Hematopoietic multipotent progenitor cell (in vitro differentiated cells): Measurements from ENCODE around the gene ARID1B. TPM values are rescaled to one million over a fixed set of nuclear protein-coding genes. Genes with fewer than 3 reads are reported as not detected.

Experiments used
- DNase-seq, 3 donors: peaks; one replicate each; pipeline ENCODE4 v3.0.0-alpha.2; 2011 to 2015; ENCODE audit warnings: low read depth in 2 of 3, low spot score in 2 of 3
- total RNA-seq: library from RNA; depleted of rRNA; stranded (reverse); fragments of >200 nt; gene quantifications from one replicate; pipeline ENCODE4 v1.2.3, GENCODE V29; 2012

ARID1B gene
- total RNA-seq, 1 donor: 107 TPM

DNA sequence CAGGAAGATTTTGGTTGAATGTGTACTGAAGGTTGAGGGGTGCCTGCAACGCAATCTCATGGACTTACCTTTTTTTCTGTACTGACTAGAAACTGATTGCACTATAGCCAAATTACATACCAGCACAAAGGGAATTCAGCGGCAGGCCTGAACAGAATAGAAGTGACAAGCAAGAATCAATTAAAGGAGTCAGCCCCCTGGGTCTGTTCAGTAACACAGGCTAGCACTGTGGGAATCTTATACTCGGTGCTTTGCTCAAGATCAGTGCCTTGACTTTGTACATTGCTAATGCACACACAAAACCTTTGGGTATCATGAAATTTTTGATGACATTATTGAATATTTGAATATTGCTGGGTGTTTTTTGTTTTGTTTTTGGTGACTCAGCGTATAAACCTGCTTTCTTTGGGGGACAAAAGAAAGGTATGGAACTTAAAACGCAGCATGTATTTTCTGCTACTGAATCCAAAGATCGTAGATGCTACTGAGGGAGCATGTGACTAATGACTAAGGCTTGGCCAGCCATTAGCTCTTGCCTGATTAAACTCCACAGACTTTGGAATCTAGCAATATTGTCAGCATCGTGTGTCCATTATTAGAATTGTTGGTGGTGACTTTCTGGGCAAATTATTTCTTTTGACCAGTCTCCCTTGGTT lies 236.6 kb downstream of the ARID1B start:
- no peak for DNase-seq

DNA sequence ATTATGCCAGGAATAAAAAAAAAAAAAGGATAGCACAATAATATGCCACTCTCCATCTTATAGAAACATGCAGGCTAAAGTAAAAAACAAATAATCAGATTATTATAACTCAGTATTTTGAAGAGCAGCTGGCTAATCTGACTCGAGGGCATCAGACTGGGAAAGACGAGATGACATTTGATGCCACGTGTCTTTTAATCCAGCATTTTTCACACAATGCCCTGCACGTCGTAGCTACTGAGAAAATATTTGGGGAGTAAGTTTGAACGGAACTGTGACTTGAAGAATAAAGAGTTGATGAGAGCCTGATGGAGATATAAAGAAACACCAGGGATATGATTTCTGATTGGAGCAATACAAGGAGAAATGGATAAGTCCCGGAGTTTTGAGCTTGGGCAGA lies 237.7 kb downstream of the ARID1B start:
- DNase-seq: no peak

- no peak for DNase-seq
Measured at GRCh38 chr6:157017022-157017421, 239.8 kb downstream of the ARID1B start.

DNA sequence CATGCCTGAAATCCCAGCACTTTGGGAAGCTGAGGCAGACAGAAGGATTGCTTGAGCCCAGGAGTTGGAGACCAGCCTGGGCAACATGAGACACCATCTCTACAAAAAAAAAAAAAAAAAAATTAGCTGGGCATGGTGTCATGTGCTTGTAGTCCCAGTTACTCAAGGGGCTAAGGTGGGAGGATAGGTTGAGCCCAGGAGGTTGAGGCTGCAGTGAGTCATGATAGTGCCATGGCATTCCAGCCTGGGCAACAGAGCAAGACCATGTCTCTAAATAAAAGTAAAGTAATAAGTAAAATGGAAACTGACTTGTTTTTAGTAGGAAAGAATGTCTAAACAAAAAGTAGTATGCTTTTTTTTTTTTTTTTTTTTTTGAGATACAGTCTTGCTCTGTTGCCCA lies 240.7 kb downstream of the ARID1B start:
- DNase-seq: no peak

DNA sequence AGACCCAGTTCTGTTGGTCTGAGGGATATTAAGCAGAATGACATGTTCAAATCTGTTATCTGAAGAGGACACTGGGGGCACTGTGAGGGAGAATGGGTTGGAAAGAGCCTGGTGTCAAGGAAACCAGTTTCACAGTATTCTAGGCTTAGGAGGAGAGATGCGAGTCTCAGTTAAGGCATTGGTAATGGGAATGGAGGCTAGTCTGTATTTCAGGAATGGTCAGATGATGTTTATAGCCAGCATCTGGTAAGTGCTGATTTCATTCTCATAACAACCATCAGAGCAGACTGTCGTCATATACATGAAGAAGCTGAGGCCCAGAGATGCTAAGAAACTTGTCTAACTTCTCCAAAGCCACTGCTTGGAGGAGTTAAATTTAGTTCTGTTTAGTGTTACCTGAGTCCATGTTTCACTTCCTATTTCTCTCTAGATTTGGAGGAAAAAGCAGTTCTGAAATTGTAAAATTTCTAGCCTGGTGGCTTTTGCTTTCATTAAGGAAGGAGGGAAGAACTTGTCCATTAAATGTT lies 242.0 kb downstream of the ARID1B start:
- DNase-seq: peak in 1 of 3 donors; percentile 12

DNA sequence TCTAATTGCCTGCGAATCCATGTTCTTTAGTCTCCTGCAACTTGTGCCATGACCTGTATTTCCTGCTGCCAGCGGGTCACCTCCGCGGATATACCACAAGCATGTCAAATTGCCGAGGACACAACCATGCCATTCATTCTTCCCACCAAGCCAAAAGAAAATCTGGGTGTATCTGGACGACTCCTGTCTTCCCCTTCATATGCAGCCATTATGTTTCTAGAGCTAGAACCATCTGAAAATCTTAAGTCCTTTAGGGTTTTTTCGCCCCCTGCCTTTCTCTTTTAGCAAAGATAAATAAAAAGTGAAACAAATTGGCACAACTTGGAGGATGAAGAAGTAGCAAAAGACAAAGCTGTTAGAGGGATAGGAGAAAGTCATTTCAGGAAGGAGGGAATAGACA lies 242.6 kb downstream of the ARID1B start:
- DNase-seq: peak in 2 of 3 donors; percentile 48 to 67

DNA sequence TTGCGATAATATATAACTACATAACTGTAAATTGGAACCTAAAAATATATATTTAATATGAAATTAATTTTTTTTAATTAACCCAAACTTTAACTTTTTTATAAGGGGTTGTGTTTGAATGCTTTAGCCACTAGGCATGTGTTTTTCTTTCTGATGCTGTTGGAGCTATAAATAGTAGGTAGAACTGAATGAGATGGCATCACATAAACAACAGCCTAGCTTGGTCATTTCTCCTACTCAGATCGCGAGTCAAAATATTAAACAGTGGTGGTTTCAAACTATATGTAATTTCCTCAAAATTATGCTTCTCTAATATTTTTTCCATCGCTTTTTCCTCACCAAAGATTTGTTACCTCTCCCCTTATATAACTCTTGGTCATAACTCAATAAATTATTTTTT lies 243.2 kb downstream of the ARID1B start:
- DNase-seq: peak in 1 of 3 donors; percentile 60

- peak in 2 of 3 donors; percentile 62 to 78 for DNase-seq
Measured at GRCh38 chr6:157020881-157021343, 243.7 kb downstream of the ARID1B start.

GRCh38 chr6:157021344-157021992 lies 244.3 kb downstream of the ARID1B start:
- DNase-seq: peak; percentile 85 to 95 (median 93)

DNA sequence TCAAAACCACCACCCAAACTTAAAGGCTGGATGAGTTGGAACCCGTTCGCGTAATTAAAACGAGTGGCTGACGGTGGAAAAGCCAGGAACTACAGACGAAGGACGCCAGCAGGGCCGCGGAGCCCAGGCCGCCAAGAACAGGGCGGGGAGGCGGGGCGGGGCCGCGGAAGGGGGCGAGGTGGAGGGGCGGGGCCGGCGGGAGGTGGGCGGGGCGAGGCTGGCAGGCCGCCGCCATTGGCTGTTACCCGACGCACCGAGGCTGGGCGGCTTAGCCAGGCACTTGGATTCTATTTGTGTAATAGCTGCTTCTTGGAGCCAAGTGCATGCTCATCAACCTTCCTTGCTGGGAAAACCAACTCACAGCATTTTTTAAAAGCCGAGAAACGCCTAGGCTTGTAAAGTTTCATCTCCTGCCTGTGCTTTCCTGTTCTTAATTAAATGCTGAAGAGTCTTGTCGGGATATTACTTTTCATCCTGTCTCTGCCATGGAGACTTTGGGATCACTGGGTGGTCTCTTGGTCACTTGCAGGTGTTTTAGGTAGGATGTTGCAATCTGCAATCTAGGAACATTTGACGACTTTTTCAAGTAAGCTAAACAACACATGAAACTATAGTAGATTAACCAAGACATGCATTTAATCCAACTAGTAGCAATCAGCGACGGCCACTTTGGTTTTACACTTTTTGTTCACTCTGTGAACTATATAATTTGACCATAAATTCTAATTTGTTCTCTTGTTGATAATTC lies 245.0 kb downstream of the ARID1B start:
- peak; percentile 71 to 88 (median 73) for DNase-seq

DNA sequence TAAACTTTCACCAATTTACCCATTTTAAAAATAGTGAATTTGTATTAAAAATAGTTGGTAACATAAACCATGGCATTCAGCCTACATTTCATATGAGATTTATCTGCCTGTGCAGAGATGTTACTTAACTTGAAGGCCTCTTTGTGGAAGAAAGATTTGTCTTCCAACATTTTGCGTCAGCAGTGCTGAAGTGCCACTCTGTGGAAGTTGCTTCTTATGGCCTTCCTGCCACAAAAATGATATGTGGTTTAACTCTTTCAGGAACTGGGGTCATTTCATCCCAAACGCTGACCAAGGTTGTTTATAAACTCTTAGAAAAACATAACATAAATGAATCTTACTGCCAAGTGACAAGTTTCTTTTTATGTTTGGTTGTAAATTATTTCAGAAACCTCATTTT lies 246.8 kb downstream of the ARID1B start:
- peak in 2 of 3 donors; percentile 31 to 37 for DNase-seq

DNA sequence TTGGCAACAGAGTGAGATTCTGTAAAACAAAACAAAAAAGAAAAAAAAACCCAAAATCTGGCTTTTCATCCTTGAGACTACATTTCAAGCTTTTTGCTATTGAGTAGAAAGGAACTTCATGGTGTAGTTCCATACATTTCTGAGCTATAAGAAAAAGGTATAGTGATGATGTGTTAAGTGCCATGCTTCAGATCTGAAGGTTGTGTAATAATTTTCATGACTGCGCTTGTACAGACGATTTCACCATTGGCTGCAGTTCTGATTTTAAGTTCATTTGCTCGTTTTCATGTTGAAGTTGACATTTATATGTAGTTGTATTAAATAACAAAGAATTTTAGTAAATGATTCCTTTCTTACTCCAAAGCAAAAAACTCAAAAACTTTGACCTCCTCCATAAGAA lies 247.6 kb downstream of the ARID1B start:
- DNase-seq: no peak

DNA sequence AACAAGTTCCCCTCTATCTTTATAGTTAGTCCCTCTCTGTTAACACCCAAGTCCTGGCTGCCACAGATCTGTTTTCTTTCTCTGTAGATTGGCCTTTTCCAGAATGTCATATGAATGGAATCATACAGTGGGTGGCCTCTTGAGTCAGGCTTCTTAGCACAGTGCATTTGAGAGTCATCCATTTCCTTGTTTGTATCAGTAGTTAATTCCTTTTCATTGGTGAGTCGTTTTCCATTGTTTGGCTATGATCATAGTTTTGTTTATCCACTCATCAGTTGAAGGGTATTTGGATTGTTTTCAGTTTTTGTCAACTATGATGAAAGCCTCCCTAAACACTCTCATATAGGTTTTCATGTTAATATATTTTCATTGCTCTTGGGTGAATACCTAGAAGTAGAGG lies 248.3 kb downstream of the ARID1B start:
- DNase-seq: no peak

GRCh38 chr6:157029980-157030690 lies 253.0 kb downstream of the ARID1B start:
- DNase-seq: no peak

DNA sequence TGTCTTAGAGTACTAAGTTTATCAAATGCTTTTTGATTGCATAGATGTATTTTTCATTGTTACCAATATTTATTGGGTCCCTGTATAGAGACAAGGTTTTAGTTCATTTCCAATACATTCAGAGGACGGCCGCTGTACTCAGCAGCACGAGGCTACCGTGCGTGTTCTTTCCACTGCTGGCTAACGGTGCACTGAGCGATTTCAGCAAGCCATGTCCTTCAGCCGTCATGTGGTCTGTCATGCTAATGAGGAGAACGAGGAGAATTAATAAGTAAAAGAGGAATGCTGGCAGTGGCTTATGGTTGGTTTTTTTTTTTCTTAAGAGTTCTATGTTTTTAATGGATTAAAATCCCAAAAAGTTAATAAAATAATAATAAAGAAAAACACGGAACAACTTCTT lies 253.6 kb downstream of the ARID1B start:
- no peak for DNase-seq

DNA sequence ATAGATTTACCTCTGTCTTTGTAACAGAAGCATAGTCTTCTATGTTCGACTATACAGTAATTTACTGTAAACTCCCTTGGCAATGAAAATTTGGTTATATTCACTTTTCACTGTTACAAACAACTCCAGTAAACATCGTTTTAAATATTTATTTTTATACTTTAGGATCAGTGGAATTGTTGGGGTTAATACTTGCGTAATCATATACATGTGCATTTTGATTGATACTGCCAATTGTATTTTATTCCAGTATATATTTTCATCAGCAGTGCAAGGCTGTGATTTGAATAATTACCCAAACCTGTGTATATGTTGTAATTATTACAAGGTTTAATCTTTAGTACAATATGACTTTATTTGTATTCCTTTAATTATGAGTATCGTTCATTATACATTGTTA lies 255.7 kb downstream of the ARID1B start:
- no peak for DNase-seq

DNA sequence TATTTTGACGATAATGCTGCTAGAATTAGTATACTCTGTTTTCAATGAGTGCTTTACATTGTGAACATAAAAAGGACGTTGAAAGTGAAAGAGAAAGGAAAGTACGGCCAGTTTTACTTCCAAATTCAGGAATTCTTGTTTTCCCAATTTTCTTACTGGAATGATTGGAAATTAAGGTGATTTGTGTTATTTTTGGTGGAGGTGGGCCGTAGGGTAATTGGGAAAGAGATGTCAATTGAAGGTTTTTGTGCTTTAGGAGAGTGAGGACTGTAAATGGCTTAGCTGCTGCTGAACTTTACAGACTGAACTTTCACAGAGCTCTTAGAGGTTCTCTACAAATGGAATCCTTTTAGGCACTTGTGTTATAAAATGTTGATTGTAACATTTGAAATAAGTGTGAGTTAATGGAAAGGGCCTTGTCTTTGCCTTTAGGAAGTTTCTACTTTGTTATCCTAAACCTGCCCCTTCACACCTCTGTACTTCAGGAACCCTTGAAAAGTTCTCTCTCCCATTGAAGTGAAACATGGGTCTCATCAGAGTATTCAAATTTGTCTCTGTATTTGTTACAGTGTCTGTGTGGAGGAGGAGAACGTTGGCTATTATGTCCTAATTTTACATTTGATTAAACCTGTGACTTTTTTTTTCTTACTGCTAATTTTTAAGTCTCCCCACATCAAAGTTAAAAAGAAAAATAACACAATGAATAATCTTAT lies 256.4 kb downstream of the ARID1B start:
- DNase-seq: peak in 1 of 3 donors; percentile 9

DNA sequence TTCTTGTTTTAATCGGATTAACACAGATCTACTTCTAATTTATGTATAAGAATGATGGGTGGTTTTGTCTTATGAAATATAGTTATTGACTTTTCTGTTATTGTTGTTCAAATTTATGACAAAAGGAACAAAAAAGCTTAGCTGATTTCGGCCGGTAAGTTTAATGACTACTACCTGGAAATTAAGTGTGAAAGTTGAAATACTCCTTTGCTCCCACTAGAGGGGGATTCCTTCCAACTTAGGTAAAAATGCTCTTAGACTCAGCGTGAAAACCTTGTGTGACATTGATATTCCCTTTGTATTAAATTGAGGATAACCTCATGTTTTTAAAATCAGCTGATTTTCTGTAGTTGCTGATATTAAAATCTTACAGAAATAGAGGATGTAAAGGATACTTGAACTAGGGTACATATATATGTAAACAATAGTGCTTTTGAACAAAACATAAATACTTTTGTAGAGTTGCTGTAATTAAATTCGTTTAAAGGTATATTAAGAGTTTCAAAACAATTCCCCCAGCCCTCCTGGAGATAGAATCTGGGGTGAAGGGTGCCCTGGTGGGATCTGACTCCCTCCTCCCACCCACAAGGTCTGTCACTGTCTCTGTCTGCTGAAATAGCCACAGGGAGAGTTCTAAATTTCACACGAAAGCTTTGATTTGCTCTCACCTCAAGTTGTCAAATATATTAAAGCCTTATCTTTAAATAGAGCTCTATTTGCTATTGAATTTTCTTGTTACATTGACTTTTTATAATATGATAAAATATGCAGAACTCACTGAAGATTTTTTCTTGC lies 257.5 kb downstream of the ARID1B start:
- peak in 1 of 3 donors; percentile 64 for DNase-seq

GRCh38 chr6:157035546-157035945 lies 258.4 kb downstream of the ARID1B start:
- DNase-seq: no peak
